Measurements from ENCODE around the gene STARD13.

Gene STARD13

DNA sequence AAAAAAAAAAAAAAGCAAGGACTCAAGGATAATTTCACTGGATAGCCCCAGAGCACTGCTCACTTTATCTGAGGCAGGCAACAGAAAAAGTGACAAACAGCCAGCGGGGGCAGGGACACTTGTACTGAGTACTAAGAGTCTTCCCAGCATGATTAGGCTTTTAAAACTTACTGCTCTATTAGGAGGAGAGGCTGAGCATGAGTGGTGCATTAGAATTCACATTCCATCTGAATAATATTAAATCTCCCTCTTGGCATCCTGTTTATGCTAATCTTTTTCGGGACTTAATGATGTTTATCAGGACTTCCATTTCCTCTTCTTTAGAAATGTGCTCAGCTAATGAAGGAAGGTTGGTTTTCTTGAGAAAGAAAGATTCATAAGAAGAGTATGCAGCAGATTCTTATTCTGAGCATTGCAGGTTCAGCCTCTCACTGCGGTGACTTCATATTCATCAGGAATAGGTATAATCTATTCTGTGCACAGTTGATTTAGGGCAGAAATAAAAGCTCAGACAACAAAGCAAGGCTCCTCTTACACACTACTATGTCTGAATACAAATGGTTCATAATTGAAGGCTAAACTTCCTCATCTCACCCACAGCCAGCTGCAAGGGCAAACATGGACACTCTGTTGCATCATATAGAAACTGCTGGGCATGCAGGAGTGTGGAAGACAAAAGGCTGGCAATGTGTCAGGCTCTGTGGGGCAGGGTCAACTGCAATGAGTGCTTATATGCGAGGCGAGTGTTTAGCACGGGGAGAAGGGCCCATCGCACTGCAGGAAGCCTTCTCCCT, 162.3 kb downstream of the STARD13 start:
- no peak for DNase-seq (ENCODE audit: low spot score)

DNA sequence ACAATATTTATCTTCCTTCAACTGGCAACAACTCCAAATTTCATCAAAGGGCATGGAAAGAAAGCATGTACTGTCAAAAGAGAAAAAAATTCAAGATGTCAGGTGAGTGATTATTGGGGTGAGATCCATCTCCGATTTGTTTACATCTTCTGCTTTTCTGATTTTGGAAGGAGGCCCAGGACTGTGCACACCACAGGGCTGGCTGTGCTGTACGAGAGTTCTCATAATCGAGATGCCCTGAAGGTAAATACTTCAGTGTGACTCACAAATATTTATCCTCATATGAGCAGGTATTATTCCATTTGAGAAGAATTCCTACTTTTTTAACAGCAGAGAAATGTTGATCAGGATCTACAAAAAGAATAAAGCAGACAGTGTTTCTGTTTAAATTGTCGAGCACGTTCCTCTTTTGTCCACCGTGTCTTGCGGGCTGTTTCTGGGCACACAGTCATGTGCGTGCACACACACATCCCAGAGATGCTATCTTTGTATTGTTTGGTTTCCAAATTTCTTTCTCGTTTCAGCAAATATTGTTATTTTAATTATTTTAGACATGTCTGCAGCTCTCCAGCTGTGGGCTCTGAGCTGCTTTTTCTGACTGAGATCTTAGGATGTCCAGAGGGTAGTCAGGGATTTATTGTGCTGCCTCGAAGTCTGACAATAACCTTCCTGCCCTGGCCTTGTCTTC, 165.6 kb downstream of the STARD13 start:
- no peak for FAIRE-seq
- DNase-seq (ENCODE audit: low spot score), result no peak

More for the DNA sequence above, 162.3 kb downstream of the STARD13 start:
- no peak for FAIRE-seq

DNA sequence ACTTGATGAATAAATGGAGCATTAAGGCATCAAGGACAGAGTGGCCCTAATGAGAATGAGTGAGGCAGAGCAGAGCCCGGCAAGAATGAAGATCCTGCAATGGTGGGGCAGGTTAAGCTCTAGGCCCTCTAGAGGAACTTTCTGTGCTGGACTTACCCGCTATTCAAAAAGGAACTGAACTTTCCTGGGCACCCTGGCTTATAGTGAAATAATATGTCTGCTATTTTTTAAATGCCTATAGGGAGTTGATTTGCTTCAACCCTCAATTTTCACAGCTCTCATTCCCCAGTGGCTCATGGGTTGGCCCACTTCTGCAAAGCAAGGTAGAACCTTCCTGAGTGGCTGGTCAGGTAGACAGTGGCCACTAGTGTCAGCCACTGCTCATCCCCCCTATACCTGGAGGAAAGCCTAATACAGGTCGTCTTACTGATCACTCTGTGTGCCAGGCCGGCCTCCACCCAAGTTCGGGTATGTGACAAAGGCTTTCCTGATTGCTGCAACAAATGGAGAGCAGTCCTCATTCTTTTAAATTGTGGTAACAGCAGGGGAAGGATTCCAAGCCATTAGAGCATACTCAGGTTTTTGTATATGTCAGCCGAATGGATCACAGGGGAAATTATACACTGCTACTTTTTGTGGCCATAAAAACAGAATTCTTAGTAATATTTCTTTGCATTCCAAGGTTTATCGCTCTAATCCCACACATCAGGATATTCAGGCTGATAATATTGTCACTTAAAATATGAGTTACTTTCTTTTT, 166.4 kb downstream of the STARD13 start:
- no peak for FAIRE-seq
- DNase-seq (ENCODE audit: low spot score), result no peak

DNA sequence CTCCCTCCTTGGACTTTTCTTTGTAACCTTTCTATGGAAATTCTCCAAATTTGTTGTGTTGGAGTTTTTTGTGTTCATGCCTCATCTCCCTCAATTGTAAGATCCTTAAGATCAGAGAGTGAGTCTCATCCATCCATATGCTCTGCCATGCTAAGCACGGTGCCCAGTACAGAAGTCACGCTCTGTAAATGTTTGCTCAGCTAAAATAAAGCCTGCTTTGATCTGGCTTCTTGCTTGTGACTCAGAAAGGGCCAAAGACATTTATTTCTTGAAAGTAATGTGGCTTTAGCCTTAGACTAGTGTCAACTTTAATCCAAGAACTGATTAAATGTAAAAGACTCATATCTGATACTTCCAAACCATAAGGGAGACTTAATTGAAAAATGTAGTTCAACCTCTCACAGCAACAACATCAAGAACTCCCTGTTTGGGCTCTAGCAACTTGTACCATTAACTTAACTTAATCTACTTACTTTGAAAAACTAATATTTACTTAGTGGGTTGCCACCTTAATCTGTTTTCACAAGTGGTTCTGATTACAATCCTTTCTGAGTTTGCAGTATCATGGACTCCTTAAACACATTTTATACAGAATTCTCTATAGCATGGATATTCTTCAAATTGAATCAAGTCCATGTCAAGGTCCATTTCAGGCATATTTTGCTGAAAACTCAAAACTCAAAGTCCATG, 169.1 kb downstream of the STARD13 start:
- FAIRE-seq (no peak), DNase-seq (ENCODE audit: low spot score) (no peak)

DNA sequence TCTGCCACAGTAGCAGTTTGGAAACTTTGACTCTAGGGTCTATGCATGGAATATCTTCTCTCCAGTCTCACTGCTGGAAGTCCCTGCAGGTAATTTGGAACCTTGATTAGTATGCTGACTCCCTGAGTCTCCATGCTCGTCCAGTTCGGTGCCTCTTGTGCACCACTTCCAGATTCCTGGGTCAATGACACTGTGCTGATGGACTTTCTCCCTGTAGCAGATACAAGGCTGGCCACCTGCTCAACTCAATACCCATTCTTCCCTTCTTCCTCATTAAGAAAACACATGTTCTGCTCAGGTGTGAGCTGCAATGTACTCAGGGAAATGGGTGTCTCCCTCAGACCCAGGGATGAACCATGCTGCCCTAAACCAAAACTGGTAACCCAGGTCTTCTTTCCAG, 170.3 kb downstream of the STARD13 start:
- FAIRE-seq (no peak), DNase-seq (ENCODE audit: low spot score) (no peak)

DNA sequence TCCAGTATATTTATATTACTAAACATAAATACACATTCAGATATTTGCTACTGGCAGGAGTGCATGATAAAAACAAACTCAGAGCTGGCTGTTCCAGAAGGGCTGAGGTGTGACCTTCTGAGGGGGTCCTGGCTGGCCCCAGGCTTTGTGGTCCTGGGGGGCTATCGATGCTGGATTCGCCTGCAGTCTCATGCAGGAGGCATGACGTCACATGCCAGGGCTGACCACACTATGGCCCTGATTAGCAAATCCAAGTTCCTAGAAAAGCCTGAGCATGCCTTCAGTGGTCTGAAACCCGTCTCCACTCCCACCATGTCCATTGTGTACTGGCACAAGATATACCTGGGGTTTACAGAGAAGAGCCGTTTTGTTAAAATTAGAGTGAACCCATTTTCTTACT, 171.4 kb downstream of the STARD13 start:
- DNase-seq (ENCODE audit: low spot score) (no peak), FAIRE-seq (no peak)

DNA sequence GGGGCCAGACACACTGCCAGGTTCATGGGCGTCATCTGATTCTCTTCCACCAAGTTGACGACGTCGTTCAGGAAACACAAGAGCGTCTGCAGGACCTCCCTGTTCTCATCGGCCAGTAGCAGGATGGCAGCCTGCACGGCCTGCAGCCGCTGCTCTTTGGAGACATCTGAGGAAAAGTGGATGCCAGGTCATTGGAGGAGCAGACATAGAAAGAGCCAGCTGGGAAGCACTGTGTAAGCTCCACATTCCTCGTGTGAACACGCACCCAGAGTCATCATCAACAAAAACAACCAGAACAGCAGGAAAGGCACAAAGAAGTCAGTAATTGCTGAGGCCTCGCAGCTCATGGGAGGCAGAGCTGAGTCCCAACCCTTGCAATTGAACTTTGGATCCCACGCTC, 172.8 kb downstream of the STARD13 start:
- no peak for FAIRE-seq
- DNase-seq (ENCODE audit: low spot score), result no peak

DNA sequence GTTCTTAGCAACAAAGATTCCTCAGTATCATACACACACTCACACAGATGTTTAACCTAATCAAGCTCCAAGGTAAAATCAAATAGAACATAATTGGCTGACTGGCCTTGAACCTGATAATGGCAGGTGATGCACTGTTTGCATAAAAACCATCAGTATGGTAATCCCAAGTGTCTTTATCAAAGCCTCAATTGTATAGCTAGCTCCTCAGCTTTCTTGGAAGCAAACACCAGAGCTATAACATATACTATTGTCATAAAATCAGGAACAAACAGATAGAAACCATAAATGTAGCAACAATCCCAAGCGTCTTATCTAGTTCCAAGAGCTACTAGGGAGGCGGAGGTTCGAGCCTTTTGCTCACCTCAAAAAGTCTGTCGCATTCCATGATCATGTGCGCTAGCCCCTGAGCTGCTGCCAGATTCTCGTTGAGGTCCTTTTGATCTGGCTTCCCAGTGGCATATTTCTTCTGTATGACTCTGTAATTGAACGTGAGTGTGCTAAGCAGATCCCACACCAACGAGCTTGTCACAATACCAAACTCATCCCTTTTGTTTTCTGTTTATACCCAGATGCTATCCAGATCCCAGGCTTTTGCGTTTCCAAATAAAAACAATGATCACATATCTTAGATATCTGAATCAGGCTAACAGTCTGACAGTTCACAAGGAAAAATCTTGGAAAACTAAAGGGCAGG, 174.0 kb downstream of the STARD13 start:
- FAIRE-seq, result no peak
- DNase-seq (ENCODE audit: low spot score), result no peak

DNA sequence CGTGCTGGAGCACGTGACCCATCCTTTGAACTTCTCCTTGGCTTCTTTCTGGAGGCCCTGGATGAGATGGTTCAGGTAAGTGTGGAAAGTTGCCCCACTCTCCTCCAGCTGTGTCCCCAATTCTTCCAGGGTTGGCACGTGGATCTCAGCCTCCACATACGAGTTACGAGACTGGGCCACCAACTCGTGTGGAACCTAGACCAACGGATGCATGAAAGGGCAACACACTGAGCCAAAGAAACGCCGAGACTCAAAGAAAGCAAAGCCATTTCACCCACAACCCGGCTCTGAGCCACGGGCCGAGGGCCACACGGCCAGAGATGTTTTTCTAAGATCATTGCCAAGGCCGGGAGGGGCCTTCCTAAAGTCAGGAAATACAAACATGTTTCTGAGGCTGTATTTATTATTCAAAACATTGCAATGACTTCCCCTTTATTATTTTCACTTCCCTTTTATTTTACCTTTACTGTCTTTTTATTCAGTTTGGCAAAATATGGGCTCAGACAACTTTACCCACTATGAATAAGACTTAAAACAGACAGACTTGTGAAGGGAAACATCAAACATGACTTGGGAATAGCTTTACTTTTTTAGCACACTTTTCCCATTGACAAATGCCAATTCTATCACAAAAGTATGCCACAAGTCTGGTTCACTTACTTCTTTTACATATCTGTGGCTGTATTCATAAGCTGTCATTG, 174.7 kb downstream of the STARD13 start:
- DNase-seq (ENCODE audit: low spot score) (no peak), FAIRE-seq (no peak)

DNA sequence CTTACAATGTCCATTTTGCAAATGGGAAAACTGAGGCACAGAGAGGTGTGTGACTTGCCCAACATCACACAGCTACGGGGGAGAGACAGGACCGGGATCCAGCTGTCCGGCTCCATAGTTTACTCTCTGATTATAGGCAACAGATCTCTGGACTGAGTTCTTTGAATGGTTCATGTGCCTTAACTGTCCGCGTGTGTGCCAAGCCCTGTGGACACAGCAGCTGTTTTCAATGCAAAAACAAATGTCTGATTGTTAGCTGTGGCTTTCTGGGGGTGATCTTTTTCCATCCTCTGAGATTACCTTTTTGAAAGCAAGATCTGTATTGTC, 175.2 kb downstream of the STARD13 start:
- DNase-seq (ENCODE audit: low spot score) (no peak), FAIRE-seq (no peak)

DNA sequence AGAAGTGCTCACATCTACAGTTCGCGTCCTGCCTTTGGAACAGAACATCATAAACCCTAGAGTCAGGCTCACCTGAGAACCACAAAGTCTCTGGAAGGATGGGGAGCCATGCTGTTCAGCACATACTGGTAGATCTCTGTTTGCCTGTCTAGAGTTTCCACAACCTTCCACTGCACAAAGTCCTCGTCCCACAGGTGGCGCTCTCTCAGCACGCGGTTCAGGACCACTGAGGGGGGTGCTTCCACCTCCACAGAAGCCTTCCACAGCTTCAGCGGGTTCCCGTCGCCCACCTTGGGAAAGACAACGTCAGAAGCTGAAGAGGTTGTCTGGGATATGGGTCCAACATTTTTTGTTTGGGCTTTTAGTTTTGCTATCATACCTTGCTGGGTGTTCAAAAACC, 175.8 kb downstream of the STARD13 start:
- FAIRE-seq, result no peak
- no peak for DNase-seq (ENCODE audit: low spot score)

DNA sequence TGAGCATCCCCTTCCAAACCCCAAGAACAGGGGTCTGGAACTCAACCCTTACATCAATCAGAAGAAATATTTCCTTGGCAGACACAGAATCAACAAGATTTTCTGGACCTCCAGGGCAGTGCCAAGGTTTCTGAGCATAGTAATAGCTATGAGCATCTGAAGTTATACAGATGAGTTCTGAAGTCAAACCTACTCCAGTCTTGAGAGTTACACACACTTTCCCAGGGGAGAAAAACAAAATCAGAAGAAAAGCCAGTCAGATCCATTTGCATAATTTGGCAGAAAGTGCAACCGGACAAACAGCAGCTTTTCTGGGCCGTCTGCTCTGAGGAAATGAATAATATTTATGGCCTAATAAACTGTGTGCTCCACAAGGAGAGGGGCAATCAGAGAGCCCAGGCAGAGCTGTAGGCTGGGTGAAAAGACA, 176.3 kb downstream of the STARD13 start:
- FAIRE-seq (no peak), DNase-seq (ENCODE audit: low spot score) (no peak)

DNA sequence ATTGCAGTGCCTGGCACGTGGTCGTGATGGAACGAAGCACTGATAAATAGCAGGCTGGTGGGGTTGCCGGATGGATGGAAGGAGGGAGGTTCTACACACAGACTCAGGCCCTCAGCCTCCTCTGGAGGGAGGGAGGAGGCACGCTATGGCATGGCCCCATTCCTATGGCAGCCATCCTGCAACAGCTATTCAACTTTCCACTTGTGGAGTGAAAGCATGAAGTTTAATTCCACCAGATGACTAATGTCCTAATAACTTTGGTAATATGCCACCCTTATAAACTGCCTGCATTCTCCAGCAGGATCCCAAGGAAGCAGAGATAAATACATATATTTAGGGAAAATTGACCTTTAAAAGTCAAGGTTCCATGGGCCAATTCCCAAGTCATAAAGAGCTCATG, 176.9 kb downstream of the STARD13 start:
- no peak for DNase-seq (ENCODE audit: low spot score)
- FAIRE-seq, result no peak

DNA sequence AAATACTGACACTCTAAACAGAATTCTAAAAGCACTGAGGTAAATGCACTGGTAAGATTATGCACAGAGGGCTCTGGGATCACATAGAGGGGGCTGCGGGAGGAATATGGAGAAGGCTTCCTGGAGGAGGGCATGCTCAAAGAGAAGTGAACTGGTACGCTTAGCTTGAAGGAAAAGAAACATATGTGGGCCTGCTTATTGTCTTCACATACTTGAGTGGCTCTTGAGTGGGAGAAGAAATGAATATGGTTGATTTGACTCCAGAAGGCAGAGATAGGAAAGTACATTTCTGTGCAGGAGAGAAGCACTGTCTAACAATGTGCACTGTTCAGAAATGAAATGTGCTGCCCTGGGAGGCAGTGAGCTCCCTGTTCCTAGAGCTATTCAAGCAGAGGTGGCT, 178.2 kb downstream of the STARD13 start:
- no peak for FAIRE-seq
- DNase-seq (ENCODE audit: low spot score), result no peak

DNA sequence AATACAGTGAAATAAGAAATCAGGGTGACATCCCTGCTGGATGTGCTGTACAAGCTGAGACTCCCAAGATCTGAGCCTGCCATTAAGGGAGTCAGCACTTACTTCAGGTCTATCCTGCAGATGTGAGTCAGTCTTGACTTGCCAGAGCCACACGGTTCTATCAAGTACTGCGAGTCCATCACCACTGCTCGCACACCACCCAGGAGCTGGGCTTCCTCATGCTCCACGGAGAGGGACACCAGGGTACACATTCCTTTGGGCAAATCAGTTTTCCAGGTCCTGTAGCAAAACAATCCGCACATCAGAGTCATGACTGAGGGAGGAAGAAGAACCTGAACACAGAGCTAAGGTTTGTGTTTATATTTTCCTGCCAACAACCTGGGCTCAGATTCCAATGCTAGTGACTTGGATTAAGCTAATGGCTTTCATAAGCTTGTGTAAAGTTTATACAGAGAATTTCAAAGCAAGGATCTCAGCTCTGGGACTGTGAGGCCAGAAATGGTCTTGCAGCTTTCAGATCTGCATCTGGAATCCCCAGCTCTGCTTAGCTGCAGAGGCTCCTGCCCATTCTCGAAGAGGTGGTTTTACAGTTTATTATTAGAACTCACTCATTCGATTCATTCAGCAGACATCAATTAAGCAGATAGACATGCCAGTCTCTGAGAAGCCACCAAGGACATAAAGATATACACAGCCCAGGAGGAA, 178.7 kb downstream of the STARD13 start:
- FAIRE-seq (no peak), DNase-seq (ENCODE audit: low spot score) (no peak)

DNA sequence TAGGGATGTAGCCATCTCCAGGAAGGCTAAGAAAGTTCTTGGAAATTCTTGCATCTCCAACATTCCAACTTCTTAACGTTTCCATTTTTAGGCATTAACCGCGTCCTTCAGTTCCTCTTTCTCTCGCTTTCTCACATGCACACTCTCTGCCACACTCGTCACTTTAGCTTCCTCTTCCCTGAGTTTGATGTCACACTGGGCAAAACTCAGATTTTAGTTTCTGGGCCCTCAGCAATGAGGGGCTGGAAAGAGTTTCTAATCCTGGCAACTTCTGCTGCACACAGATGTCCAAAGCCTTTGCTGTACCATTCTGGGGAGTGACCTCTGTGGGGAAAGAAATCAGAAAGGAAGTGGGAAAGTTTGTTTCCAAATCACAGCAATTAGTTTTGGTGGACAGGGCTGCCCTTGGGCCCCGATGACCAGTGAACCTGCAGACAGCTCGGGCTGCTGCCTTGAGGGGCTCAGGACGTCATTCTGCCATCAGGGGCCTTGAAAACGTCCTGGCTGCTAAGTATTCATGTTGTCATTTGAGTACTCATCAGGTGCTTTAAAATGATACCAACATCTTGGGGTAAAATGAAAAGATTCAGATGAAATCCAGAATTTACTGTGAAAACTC, 180.1 kb downstream of the STARD13 start:
- FAIRE-seq, result no peak
- DNase-seq (ENCODE audit: low spot score), result no peak

DNA sequence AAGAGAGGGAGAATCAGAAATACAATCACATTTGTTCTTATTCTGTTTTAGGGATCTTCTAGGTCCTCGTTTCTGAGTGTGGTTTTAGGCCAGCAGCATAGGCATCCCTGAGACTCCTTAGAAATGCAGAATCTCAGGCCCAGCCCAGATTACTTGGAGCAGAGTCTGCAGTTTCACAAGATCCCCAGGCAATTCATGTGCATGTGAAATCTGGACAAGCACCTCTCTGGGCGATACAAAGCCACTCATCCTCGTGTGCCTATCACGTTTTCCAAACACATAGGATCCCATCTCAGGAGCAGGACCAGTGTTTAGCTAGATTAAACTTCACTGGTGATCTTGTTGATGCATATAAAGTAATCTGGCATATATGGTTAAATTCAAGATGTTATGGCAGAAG, 182.1 kb downstream of the STARD13 start:
- DNase-seq (ENCODE audit: low spot score), result no peak
- FAIRE-seq, result no peak

DNA sequence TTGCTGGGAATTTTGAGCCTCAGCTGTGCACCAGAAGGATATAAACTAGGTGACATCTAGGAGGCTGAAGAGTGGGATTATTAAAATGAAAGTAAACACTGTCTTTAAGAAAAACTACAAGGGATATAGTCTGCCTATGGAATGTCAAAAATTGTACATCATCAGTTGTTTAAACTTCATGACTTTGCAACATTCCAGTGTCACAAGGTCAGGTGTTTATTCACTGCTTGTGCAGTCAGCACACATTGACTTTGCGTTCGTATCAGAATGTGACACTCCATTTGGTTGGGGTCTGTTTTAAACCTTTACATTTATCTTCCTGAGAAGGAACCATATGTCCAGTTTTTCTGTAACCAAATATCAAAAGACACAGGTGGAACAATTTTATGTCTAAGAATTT, 183.7 kb downstream of the STARD13 start:
- no peak for FAIRE-seq
- no peak for DNase-seq (ENCODE audit: low spot score)

DNA sequence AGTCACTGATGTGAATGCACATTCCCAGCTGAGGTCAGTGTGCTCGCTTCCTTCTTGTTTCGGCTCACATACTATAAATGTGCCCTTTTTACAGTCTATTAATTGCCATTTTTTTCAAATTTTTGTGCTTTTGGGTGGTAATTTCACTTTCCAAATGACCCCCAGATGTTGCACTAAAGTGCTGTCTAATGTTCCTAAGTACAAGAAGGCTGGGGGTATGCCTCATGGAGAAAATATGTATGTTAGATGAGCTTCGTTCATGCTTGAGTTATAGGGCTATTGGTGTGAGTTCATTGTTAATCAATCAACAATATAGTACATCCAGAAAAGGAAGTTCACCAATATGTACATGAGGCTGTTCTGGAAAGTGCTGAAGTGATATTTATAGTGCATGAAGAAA, 184.7 kb downstream of the STARD13 start:
- FAIRE-seq (no peak), DNase-seq (ENCODE audit: low spot score) (no peak)

DNA sequence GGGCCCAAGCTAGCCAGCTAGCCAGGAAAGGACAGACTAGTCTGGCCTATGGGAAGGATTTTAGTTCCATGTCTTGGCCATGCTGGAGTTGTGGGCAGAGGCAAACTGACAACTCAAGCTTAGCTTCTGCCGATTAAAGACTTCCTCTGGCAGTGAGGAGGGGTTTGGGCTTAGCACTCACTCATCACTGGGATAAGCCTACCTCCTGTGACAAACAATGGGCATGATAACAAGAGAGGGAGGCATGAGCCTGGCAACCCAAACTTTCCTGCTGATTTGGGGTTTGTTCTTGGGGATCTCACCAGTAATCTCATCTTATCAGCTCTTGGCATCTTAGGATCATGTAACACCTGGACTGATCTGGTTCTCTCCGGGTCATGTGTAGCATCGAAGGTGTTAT, 185.7 kb downstream of the STARD13 start:
- DNase-seq (ENCODE audit: low spot score), result no peak

More for the DNA sequence above, 185.7 kb downstream of the STARD13 start:
- FAIRE-seq, result no peak

Data from urothelium cell line (cell line).